Lower leg skin (tissue), 3 donors: ENCODE results near the gene METTL25B.

ENCODE experiments used
- POLR2A ChIP-seq, 2 donors: fragments of 450-650 bp; IDR thresholded peaks; one replicate each; pipeline ENCODE4 v1.6.1; 2016 to 2017; ENCODE audit warnings: antibody characterized with exemption in 2 of 2, mild to moderate bottlenecking in 1 of 2, moderate library complexity in 1 of 2
- TF ChIP-seq, protein P1 (sequence below), 3 donors: fragments of 450-650 bp; IDR thresholded peaks; one replicate each; pipeline ENCODE4 v1.5.1; 2016; ENCODE audit warnings: antibody characterized with exemption in 3 of 3, mild to moderate bottlenecking in 3 of 3, moderate library complexity in 2 of 3

GRCh38 chr1:156745881-156746280, 17.6 kb downstream of the METTL25B start:
- TF ChIP-seq, protein P1, sequence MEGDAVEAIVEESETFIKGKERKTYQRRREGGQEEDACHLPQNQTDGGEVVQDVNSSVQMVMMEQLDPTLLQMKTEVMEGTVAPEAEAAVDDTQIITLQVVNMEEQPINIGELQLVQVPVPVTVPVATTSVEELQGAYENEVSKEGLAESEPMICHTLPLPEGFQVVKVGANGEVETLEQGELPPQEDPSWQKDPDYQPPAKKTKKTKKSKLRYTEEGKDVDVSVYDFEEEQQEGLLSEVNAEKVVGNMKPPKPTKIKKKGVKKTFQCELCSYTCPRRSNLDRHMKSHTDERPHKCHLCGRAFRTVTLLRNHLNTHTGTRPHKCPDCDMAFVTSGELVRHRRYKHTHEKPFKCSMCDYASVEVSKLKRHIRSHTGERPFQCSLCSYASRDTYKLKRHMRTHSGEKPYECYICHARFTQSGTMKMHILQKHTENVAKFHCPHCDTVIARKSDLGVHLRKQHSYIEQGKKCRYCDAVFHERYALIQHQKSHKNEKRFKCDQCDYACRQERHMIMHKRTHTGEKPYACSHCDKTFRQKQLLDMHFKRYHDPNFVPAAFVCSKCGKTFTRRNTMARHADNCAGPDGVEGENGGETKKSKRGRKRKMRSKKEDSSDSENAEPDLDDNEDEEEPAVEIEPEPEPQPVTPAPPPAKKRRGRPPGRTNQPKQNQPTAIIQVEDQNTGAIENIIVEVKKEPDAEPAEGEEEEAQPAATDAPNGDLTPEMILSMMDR (IDR thresholded peaks at IDR 0.05) = no peak
- no peak for TF ChIP-seq POLR2A (IDR thresholded peaks at IDR 0.05)
